ENCODE results near the gene NAP1L1.
A peak's percentile ranks its signal among the peaks of the same experiment; 100 is the strongest.

Gene NAP1L1, protein sequence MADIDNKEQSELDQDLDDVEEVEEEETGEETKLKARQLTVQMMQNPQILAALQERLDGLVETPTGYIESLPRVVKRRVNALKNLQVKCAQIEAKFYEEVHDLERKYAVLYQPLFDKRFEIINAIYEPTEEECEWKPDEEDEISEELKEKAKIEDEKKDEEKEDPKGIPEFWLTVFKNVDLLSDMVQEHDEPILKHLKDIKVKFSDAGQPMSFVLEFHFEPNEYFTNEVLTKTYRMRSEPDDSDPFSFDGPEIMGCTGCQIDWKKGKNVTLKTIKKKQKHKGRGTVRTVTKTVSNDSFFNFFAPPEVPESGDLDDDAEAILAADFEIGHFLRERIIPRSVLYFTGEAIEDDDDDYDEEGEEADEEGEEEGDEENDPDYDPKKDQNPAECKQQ

DNA sequence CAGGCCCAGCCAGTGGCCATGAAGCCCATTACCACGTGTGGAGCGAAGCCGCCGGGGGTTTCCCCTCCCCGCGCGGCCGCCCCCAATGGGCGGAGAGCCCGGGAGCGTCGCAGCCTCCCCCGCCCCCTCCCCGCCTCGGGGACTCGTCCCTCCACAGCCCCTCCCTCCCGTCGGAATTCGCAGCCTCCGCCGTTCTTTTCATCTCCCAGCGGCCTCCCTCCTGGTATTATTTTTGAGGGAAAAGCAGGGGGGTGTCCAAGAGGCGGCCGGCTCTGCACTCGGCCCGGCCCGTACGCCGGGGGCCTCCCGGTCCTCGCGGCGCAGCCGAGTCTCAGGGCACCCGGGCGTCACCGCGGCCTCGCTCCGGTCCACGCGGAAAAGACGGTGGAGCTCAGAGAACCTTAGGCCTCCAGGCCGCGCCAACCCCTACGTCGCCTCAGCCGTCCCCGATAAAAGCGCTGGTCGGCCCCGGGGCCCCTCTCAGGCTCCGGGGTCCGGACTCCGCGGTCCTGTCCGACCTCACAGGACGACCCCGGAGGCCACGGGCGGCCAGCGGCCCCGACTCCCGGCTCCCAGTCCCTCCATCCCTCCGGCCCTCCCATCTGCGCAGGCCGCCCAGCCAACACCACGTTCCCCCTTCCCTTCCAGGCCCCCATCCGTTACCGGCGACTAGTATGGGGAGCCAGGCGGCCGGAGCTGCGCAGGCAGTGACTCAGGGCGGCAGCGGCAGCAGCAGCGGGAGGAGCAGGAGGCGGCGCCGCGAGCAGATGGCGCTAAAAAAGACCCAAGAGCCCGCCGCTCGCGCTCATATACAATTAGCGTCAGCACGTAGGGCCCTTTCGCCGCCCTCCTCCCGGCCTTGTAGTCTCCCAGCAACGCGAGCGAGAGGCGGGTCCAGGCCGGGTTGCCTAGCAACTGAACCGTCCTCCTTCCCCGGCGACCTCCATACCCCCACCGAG is at the start of gene NAP1L1:
TSS of gene NAP1L1 (minus strand) at position 782 of the 959 bp plus-strand sequence. CDS start 10,466 bp downstream, outside the sequence.
- DNase-seq: peak; percentile 93 to 95

DNA sequence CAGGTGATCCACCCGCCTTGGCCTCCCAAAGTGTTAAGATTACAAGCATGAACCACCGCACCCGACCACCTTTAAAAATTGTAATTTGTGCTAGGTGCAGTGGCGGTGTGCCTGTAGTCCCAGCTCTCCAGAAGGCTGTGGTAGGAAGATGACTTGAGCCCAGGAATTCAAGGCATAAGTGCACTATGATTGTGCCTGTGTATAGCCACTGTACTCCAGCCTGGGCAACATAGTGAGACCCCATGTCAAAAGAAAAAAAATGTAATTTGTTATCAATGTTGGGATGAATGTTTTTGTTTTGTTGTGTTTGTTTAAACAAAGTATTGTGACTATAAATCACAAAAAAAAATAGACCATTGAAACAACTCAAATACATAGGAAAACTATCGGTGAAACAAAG is 43.1 kb upstream of the NAP1L1 start:
- DNase-seq: no peak

DNA sequence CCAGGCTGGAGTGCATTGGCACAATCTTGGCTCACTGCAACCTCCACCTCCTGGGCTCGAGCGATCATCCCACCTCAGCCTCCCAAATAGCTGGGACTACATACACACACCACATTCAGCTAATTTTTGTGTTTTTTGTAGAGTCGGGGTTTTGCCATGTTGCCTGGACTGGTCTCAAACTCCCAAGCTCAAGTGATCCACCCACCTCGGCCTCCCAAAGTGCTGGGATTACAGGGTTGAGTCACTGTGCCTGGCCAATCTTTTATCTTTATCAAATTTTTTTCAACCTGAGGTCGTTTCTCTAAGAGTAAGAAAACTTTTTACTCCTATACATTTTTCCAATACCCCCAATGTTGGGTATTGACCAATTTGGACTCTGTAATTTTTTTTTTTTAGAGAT is 40.0 kb upstream of the NAP1L1 start:
- DNase-seq: no peak

DNA sequence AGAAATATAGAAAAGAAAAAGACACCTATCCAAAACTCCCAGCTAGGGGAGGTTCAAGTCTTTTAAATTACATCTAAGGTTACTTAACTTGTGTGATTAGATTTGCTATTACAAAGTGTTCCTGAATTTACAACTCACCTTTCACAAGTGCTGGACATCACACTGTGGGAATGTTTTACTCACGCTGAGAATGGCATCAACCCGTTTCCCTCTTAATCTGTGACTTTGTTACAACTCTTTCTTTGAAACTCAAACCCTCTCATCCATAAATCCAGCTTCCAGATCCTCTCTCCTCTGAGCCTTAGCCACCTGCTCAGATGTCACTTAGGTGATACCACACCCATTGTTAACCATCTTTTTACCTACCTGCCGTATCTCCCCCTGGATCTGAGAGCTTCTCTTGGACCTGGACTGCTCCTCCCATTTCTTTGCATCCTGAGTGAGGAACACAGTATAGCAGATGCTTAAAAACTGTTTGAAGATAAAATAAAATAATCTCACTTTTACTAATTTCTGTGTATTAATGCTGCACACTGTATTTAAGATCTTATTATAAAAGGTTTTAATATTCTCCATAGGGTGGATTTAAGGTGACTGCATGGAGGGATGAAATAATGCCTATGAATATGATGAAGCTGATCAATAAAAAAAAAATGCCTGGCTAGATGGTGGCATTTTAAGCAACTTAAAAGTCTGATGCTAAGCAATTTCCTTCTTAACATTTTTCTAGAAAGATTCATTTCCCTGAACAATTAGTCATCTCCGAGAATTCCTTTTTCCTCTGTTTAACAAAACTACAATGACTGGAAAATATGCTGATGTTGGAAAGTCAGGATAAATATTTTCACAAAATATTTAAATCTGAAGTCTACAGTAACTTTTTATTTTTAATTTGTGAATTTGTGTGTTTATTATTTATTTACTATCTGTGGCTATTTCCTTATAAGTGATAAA is 39.1 kb upstream of the NAP1L1 start:
- DNase-seq: no peak

DNA sequence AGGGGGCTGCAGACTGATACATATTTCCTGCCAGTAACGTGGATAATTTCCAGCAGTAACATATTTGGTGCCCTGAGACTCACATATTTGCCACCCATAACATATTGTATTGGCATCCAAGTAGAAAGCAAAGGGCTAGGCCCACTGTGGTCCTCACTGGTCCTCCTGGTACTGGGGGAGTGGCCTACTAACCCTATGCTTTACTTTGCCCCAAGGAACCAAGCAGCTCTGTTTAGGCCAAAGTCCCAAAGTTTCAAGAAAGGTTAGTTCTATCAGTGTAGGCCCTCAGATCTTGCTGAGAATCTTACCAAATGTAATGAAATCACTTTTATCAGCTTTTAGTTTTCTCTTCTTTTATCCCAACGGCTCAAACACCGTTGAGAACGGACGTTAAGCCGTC is 35.4 kb upstream of the NAP1L1 start:
- no peak for DNase-seq

DNA sequence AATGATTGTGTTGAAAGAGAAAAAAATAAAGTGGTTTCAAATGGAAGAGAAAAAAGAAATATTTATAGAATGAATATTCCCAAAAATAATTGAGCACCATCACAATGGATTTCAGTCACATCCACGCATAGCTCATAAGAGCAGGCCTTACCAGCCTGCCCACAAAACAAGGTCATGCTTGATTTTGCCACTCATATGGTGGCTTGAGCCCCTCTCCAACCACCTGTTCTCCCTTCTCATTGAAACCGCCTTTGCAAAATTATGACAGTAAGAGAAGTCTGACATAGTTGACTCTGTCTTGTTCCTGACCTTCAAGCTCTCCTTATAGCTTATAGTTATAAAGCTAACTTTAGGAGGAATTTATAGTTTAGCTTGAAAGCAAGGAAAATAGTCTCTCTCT is 33.3 kb upstream of the NAP1L1 start:
- no peak for DNase-seq

DNA sequence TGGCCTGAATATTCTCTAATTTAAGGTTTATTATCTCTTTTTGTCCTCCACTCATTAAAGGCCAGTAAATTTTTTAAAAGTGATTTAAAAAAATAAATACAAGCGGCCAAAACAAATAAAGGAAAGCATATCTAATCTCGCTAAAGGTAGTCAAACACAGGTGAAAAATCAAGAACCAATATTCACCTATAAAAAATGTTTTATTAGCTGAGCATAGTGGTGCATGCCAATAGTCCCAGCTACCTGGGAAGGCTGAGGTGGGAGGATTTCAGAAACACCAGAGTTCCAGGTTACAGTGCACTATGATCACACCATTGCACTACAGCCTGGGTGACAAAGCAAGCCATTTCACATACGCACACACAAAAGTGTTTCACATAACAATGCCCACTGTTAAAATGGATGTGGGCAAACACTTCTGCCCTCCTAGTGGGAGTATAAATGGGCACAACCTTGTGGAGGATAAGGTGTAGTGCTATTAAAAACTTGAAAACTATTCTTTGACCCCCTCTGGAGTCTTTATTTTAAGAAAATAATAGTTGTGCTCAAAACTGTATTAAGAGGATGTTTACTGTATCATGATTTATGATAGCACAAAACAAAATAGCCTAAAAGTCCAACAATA is 32.7 kb upstream of the NAP1L1 start:
- DNase-seq: no peak

DNA sequence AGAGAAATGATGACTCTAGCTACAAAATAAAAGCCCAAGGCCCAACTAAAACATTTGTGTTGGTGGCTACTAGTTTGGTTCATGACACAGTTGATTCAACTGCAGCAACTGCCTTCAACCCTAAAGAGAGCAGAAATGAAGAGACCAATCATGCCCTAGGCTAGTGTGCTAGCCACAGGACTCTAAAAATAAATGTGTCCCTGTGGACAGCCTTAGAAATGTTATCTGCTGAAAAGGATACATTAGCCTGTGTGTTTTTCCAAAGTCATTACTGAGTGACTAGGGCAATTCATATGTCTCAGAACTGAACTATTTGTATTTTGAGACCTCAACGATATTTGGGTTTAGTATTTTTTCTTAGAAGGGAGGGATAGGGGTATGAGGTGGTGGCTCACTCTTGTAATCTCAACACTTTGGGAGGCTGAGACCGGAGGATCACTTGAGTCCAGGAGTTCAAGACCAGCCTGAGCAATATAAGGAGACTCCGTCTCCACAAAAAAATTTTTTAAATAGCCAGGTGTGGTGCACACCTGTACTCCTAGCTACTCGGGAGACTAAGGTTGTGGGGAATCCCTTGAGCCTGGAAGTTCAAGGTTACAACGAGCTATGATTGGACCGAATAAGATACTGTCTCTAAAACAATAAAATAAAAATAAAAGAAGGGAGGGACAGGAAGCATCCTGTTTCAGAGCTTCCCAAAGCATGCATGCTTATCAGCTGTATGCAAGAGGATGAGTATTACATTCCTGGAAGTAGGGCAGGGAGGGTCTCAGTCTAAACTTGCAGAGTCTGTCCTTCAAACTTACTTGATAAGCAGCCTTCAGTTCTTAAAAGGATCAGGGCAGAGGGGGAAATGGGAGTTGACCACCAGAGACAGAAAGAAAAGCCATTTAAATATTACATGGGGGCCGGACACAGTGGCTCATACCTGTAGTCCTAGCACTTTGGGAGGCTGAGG is 29.6 kb upstream of the NAP1L1 start:
- no peak for DNase-seq

DNA sequence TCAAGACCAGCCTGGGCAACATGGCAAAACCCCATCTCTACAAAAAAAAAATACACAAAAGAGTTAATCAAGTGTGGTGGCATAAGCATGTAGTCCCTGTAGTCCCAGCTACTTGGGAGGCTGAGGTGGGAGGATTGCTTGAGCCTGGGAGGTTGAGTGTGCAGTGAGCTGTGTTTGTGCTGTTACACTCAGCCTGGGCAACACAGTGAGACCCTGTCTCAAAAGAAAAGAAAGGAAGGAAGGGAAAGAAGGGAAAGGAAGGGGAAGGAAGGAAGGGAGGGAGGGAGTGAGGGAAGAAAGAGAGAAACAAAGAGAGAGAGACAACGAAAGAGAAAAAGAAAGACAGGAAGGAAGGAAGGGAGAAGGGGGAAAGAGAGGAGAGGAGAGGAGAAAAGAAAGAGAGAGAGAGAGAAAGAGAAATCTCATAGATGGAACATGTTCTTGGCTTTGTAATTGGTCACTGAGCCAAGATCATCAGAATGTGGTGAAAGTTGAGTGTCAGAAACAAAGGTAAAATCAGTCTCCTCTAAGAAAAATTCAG is 26.8 kb upstream of the NAP1L1 start:
- DNase-seq: no peak

DNA sequence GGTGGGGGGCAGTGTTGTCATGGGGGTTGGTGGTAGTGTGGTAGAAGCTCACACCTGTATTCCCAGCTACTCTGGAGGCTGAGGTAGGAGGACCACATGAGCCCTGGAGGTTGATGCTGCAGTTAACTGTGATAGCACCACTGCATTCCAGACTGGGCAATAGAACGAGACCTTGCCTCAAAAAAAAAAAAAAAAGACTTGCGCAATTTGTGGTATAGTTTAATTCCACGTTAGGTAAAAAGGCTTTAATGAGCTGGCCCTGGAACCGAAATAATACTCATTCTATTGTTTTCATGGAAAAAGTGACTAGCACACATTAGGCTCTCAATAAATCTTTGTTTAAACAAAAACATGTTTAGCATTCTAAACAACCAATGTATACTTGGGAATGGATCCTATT is 25.4 kb upstream of the NAP1L1 start:
- no peak for DNase-seq

DNA sequence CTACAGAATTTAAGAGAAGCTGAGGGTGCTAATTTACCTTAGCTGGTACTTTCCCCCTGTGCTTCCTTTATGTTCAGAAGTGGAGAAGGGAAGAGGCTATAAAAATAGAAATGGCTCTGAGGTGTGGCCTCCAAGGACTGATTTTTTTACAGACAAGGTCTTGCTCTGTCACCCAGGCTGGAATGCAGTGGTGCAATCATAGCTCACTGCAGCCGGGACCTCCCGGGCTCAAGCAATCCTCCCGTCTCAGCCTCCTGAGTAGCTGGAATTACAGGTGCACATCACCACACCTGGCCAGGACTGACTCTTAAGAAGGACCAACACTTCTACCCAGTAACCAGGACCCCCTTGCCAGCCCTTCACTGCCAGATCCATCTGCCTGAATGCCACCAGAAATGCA is 23.9 kb upstream of the NAP1L1 start:
- no peak for DNase-seq

DNA sequence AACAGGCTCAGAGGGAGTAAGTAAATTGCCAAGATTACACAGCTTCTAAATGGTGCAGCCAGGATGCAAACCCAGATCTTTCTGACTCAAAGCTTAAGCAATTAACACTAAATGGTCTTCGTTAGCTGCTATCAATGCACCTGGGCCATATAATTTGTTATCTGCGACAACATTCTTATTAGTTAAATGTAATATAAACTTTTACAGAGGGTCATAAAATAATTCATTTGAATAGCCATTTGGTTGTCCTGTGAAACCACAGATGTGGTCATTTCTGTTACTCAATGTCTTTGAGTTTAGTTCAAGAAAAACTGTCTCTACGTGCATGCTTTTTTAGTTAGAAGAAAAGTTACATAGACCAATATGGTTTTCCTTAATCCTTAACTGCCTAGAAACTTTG is 22.1 kb upstream of the NAP1L1 start:
- DNase-seq: no peak

DNA sequence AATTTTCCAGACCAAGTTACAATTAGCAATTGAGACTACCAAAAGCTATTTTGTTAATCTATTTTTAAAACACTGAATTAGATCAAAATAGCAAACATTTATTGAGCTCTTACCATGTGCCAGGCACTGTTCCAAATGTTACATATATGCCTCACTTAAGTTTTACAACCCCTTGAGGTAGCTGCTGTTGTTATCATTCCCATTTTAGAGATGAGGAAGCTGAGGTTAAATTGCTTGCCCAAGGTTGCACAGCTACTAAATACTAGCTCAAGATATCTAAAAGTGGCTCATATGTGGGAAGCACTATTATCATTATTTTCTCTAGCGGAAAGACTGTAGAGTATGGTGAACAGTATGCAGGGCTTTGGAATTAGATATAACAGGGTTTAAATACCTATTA is 19.5 kb upstream of the NAP1L1 start:
- no peak for DNase-seq

DNA sequence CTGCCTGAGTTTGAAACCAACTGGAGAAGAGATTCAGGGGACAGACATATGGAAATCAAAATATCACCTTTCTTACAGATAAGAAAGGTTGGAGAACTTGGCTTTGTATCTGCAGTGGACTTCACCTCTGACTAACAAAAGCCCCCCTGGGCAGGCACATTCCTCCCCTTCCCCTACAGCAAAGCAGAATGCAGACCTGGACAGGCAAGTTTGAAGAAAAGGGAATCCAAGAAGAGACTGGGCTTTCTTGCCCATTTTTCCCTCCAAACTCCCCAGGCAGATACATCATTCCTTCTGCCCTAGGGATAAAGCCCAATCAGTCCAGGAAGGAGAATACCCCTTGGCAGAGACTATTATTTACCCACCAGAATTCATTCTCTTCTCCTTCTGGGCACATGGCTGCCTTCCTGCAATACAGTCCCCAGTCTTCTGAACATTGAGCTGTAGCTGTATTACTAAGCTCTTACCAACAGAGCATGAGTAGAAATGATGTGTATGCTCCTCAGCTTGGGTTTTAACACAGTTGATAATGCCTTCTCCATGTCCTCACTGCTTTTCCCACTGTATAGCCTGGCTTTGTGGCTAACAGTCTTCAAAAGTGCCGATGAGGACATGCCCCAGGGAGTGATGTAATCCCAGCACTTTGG is 17.4 kb upstream of the NAP1L1 start:
- no peak for DNase-seq

DNA sequence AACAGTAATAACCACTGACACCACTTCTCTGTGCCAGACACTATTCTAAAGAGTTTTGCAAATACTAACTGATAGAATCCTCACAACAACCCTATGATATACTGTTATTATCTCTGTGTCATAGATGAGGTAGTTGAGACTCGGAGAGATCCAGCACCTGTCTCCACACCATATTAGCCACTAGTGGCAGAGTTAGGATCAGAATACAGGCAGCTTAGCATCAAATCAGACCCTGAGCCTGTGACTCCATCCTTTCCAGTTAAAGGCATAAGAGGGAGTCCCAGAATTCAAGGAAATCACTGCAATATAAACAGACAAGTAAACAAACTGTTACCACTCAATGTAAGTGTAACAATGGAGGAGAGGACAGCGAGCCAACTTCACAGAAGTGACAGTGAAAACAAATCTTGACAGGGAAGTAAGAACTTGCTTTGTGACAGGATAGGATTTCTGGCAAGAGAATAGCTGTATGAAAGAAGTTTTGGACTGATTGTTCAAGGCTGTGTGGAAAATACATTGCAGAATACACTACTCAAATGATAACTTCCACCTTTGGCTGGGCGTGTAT is 11.7 kb upstream of the NAP1L1 start:
- no peak for DNase-seq

DNA sequence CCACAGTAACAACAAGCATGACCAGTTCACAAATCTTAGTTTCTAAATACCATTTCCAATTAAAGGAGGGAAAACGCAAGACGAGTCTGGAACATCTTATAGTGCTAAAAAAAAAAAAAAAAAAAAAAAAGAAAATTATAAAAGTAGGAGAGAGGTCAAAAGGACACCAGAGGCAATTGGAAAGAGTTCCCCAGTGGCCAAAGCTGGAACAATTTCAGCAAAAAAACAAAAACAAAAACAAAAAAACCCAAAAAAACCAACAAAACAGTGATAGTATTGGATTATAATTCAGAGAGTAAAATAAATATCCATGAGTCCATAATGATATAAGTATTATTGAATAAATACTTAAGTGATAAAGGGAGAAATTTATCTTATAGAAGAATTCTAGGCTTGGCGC is 10.3 kb upstream of the NAP1L1 start:
- DNase-seq: no peak

DNA sequence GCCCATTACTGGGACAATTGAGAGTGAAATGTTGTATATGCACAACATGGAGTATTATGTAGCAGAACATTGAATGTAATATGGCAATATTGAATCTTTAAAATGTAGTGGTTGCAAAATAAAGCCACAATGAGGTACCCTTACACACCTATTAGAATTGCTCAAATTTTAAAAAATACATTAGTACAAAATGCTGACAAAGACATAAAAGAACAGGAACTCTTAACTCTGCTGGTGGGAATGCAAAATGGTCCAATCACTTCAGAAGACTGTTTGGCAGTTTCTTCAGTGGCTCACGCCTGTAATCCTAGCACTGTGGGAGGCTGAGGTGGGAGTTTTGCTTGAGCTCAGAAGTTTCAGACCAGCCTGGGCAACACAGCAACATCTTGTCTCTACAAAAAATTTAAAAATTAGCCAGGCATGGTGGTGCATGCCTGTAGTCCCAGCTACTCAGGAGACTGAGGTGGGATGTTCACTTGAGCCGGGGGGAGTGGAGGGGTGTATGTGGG is 6.8 kb upstream of the NAP1L1 start:
- no peak for DNase-seq

DNA sequence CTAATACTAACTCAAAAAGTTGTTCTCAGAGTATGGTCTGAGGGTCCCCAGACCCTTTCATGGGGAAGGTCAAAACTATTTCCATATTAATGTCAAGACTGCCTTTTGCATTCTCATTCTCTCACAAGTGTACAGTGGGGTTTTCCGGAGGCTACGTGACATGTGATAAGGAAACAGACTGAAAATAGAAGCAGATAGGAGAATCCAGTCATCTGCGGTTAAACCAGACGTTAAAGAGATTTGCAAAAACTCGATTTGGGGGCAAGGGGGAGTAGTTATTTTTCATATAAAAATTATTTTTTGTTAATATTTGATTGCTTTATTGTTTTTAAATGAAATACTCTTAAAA is 1.0 kb upstream of the NAP1L1 start:
- DNase-seq: peak; percentile 15 to 37

DNA sequence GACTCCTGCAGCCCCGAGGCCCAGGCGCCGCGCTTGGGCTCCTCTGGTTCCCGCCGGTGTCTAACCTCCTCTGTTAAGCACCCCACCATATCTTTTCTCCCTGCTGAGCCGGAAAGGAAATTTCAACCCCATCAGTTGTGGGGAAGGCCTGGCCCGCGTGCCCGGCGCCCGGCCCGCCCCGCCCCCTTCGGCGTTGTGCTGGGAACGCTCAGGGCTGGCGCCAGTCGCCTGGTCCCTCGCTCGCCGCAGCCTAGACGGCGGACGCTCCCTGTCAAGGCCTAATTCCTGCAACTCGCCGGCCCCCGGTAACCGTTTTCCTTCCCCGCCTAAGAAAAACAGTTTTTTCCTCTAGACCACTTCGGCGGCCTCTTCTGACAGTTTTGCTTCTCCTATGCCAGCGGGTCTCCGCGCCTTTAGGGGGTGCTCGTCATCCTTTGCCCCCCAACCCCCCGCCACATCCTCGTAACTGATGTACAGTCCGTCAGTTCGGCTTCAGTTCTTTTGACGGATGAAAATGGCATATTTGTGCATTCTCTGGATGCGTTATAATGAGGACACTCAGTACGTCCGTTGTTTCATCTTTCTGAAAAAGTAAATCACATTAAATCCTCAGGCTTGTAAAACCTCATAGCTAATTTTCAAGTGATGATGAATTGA is 506 bp upstream of the NAP1L1 start:
- DNase-seq: no peak

All from stimulated activated CD4-positive, alpha-beta T cell treated with anti-CD3 and anti-CD28 coated beads, Interleukin-2, amount 100 ng/mL, for 48 hours (primary cell).